ENCODE results near the gene TNS3.

TNS3 gene

GRCh38 chr7:47260270-47260669, 321.6 kb downstream of the TNS3 start:
- H3K9me3 ChIP-seq (ENCODE audit: severe bottlenecking): no peaks in the 10 kb centered on the region
- no peak for DNase-seq
- H3K36me3 ChIP-seq: no peaks in the 10 kb centered on the region
- no peak for TF ChIP-seq CTCF (IDR thresholded peaks at IDR 0.05; ENCODE audit: low read depth, low read length)
- no peaks in the 10 kb centered on the region for H3K27me3 ChIP-seq (ENCODE audit: insufficient read depth, low read depth, severe bottlenecking)
- no peak overlapping the region for H3K4me3 ChIP-seq (ENCODE audit: low read depth, low read length)
- no peak overlapping the region for H3K27ac ChIP-seq

GRCh38 chr7:47259682-47260081, 322.2 kb downstream of the TNS3 start:
- Histone ChIP-seq H3K36me3 (no peaks in the 10 kb centered on the region), H3K27ac (no peak overlapping the region), H3K27me3 (ENCODE audit: insufficient read depth, low read depth, severe bottlenecking) (no peaks in the 10 kb centered on the region), H3K4me3 (ENCODE audit: low read depth, low read length) (no peak overlapping the region), H3K9me3 (ENCODE audit: severe bottlenecking) (no peaks in the 10 kb centered on the region)
- no peak for TF ChIP-seq CTCF (IDR thresholded peaks at IDR 0.05; ENCODE audit: low read depth, low read length)
- DNase-seq: no peak

- Histone ChIP-seq H3K27ac (no peak overlapping the region), H3K36me3 (no peaks in the 10 kb centered on the region), H3K9me3 (ENCODE audit: severe bottlenecking) (no peaks in the 10 kb centered on the region), H3K27me3 (ENCODE audit: insufficient read depth, low read depth, severe bottlenecking) (no peaks in the 10 kb centered on the region), H3K4me3 (ENCODE audit: low read depth, low read length) (no peak overlapping the region)
- no peak for DNase-seq
- no peak for TF ChIP-seq CTCF (IDR thresholded peaks at IDR 0.05; ENCODE audit: low read depth, low read length)
Measured at GRCh38 chr7:47258798-47259197, 323.1 kb downstream of the TNS3 start.

GRCh38 chr7:47256016-47256415, 325.9 kb downstream of the TNS3 start:
- H3K36me3 ChIP-seq: no peaks in the 10 kb centered on the region
- H3K27ac ChIP-seq: no peak overlapping the region
- H3K27me3 ChIP-seq (ENCODE audit: insufficient read depth, low read depth, severe bottlenecking): no peaks in the 10 kb centered on the region
- DNase-seq: no peak
- TF ChIP-seq CTCF (IDR thresholded peaks at IDR 0.05; ENCODE audit: low read depth, low read length): no peak
- H3K9me3 ChIP-seq (ENCODE audit: severe bottlenecking): no peaks in the 10 kb centered on the region
- no peak overlapping the region for H3K4me3 ChIP-seq (ENCODE audit: low read depth, low read length)

- Histone ChIP-seq H3K36me3 (no peaks in the 10 kb centered on the region), H3K9me3 (ENCODE audit: severe bottlenecking) (no peaks in the 10 kb centered on the region), H3K27ac (no peak overlapping the region), H3K4me3 (ENCODE audit: low read depth, low read length) (no peak overlapping the region), H3K27me3 (ENCODE audit: insufficient read depth, low read depth, severe bottlenecking) (no peaks in the 10 kb centered on the region)
- no peak for DNase-seq
- no peak for TF ChIP-seq CTCF (IDR thresholded peaks at IDR 0.05; ENCODE audit: low read depth, low read length)
Measured at GRCh38 chr7:47255441-47255840, 326.5 kb downstream of the TNS3 start.

GRCh38 chr7:47255007-47255406, 326.9 kb downstream of the TNS3 start:
- no peak for TF ChIP-seq CTCF (IDR thresholded peaks at IDR 0.05; ENCODE audit: low read depth, low read length)
- Histone ChIP-seq H3K9me3 (ENCODE audit: severe bottlenecking) (no peaks in the 10 kb centered on the region), H3K4me3 (ENCODE audit: low read depth, low read length) (no peak overlapping the region), H3K27ac (no peak overlapping the region), H3K27me3 (ENCODE audit: insufficient read depth, low read depth, severe bottlenecking) (no peaks in the 10 kb centered on the region), H3K36me3 (no peaks in the 10 kb centered on the region)
- no peak for DNase-seq
